Ovary (tissue), 3 donors: ENCODE measurements around the gene OAS3.

ENCODE experiments used
- CTCF ChIP-seq, 3 donors: fragments of 450-650 bp in 2 of 3; fragments of 200-600 bp in 1 of 3; IDR thresholded peaks; one replicate each; pipeline versions ENCODE4 v1.5.1 to v1.8.0; 2016 to 2022; ENCODE audit warnings: antibody characterized with exemption in 3 of 3, mild to moderate bottlenecking in 1 of 3
- POLR2A ChIP-seq: fragments of 450-650 bp; IDR thresholded peaks from one replicate; pipeline ENCODE4 v1.6.1; 2017; ENCODE audit warnings: antibody characterized with exemption, mild to moderate bottlenecking, moderate library complexity
- donor health status: DM: no; HTN: no; CAD: no.

DNA sequence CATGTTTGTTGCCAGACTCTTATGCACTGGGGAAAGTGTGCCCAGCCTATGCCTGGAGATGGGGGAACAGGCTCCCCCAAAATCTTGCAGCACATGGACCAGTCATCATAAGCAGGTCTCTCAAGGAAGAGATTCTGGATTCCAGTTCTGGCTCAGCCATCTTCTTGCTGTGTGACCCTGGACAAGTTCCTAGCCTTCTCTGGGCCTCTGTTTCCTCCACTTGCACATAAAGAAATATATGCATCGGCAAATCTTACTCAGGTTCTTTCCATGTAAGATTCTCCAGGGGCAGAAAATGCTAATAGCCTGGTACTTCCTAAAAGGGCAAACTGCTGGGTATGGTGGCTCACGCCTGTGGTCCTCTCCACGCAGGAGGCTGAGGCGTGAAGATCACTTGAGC, 7.2 kb downstream of the OAS3 start:
- TF ChIP-seq CTCF (IDR thresholded peaks at IDR 0.05) (no peak), POLR2A (no peak)
